Upper lobe of left lung (tissue), 4 donors: ENCODE results near the gene ATXN1.

Experiments used
- EP300 ChIP-seq, 4 donors: sonication (generic); formaldehyde crosslinking; IDR thresholded peaks; one replicate each; pipeline ENCODE4 v1.5.1; 2017; ENCODE audit warnings: antibody characterized with exemption in 4 of 4, control low read depth in 2 of 4
- POLR2A ChIP-seq, 4 donors: fragments of 450-650 bp; IDR thresholded peaks; one replicate each; pipeline ENCODE4 v1.5.1; 2016 to 2017; ENCODE audit warnings: antibody characterized with exemption in 4 of 4, mild to moderate bottlenecking in 2 of 4
- POLR2AphosphoS5 ChIP-seq, 2 donors: sonication (generic); formaldehyde crosslinking; IDR thresholded peaks; one replicate each; pipeline ENCODE4 v1.5.1; 2017; ENCODE audit warnings: antibody characterized with exemption in 2 of 2
- TF ChIP-seq, protein P1 (sequence below), 6 experiments: fragments of 450-650 bp in 4 of 6; fragments of 200-600 bp in 2 of 6; sonication (generic) in 2 of 6; IDR thresholded peaks; one replicate each; pipeline ENCODE4 v1.5.1; 2016 to 2019; ENCODE audit warnings: antibody characterized with exemption in 6 of 6

GRCh38 chr6:16632101-16632500 is 129.2 kb downstream of the ATXN1 start:
- TF ChIP-seq POLR2A (IDR thresholded peaks at IDR 0.05) (no peak), EP300 (IDR thresholded peaks at IDR 0.05) (no peak), POLR2AphosphoS5 (IDR thresholded peaks at IDR 0.05) (no peak)
- TF ChIP-seq, protein P1, sequence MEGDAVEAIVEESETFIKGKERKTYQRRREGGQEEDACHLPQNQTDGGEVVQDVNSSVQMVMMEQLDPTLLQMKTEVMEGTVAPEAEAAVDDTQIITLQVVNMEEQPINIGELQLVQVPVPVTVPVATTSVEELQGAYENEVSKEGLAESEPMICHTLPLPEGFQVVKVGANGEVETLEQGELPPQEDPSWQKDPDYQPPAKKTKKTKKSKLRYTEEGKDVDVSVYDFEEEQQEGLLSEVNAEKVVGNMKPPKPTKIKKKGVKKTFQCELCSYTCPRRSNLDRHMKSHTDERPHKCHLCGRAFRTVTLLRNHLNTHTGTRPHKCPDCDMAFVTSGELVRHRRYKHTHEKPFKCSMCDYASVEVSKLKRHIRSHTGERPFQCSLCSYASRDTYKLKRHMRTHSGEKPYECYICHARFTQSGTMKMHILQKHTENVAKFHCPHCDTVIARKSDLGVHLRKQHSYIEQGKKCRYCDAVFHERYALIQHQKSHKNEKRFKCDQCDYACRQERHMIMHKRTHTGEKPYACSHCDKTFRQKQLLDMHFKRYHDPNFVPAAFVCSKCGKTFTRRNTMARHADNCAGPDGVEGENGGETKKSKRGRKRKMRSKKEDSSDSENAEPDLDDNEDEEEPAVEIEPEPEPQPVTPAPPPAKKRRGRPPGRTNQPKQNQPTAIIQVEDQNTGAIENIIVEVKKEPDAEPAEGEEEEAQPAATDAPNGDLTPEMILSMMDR (IDR thresholded peaks at IDR 0.05) = no peak
